Breast epithelium (tissue), 4 donors: Measurements from ENCODE around the gene PAK1IP1. TPM values are rescaled to one million over a fixed set of nuclear protein-coding genes. Genes with fewer than 3 reads are reported as not detected.
"Not testable (repeated sequence)": the region's sequence is repeated elsewhere in the genome, so short reads cannot be mapped to it uniquely, and the experiment has no call there.

ENCODE experiments used
- DNase-seq, 2 donors: peaks; one replicate each; pipeline ENCODE4 v3.0.0-alpha.2; 2019; ENCODE audit warnings: low spot score in 2 of 2
- H3K27ac ChIP-seq, 2 donors: fragments of 200-600 bp; sonication (generic) in 1 of 2; one replicate each; pipeline ENCODE4 v1.5.1; 2016 to 2019; ENCODE audit warnings: mild to moderate bottlenecking in 1 of 2
- H3K27me3 ChIP-seq, 2 donors: fragments of 200-600 bp; sonication (generic) in 1 of 2; one replicate each; pipeline versions ENCODE4 v1.5.1 to v1.6.0; 2017 to 2019; ENCODE audit warnings: control low read depth in 1 of 2, mild to moderate bottlenecking in 1 of 2
- H3K36me3 ChIP-seq: fragments of 200-600 bp; one replicate; pipeline ENCODE4 v1.5.1; 2019
- H3K4me1 ChIP-seq, 2 donors: fragments of 200-600 bp; sonication (generic); one replicate each; pipeline ENCODE4 v1.5.1; 2016 to 2019; ENCODE audit warnings: control low read depth in 1 of 2
- H3K4me3 ChIP-seq, 3 donors: fragments of 200-600 bp; sonication (generic); 1 replicate in 2 of 3; 2 replicates in 1 of 3; pipeline ENCODE4 v1.5.1; 2016 to 2019; ENCODE audit warnings: mild to moderate bottlenecking in 3 of 3, moderate library complexity in 2 of 3
- H3K9me3 ChIP-seq, 2 donors: fragments of 200-600 bp; sonication (generic) in 1 of 2; one replicate each; pipeline ENCODE4 v1.5.1; 2016 to 2019; ENCODE audit warnings: control low read depth in 1 of 2
- CTCF ChIP-seq, 3 donors: fragments of 450-650 bp; IDR thresholded peaks; one replicate each; pipeline ENCODE4 v1.5.1; 2016 to 2017; ENCODE audit warnings: antibody characterized with exemption in 3 of 3, mild to moderate bottlenecking in 3 of 3, moderate library complexity in 3 of 3
- POLR2A ChIP-seq: fragments of 450-650 bp; IDR thresholded peaks from one replicate; pipeline ENCODE4 v1.6.1; 2016; ENCODE audit warnings: antibody characterized with exemption, mild to moderate bottlenecking, moderate library complexity
- POLR2AphosphoS5 ChIP-seq, 3 donors: sonication (generic); formaldehyde crosslinking; IDR thresholded peaks; one replicate each; pipeline ENCODE4 v1.6.1; 2017; ENCODE audit warnings: antibody characterized with exemption in 3 of 3
- intact Hi-C: fragments of 100-400 bp; cut with DNase I; formaldehyde crosslinking; loops from one replicate; pipeline ENCODE4 v1.15.1; 2023; ENCODE audit warnings: low total_unique reads
- total RNA-seq, 3 donors: library from RNA; depleted of rRNA; stranded (reverse); fragments of >200 nt; gene quantifications; one replicate each; pipeline ENCODE4 v1.1.0, GENCODE V29; 2016

Gene PAK1IP1
- total RNA-seq, 3 donors from 2014 or later, result 10.4 to 16.4 (median 15.7) TPM

- intact Hi-C loops, result no loop called here
- no peaks in the 10 kb centered on the region for H3K4me1 ChIP-seq
Observed at GRCh38 chr6:10740061-10740460, 45.3 kb downstream of the PAK1IP1 start.

GRCh38 chr6:10741643-10742042, 46.9 kb downstream of the PAK1IP1 start:
- DNase-seq, H3K27me3 ChIP-seq, H3K36me3 ChIP-seq, H3K4me3 ChIP-seq, intact Hi-C loops, H3K4me1 ChIP-seq, H3K9me3 ChIP-seq, H3K27ac ChIP-seq: not testable (repeated sequence)

More at GRCh38 chr6:10740061-10740460, 45.3 kb downstream of the PAK1IP1 start:
- Histone ChIP-seq H3K9me3 (no peaks in the 10 kb centered on the region), H3K27me3 (no peaks in the 10 kb centered on the region), H3K27ac (no peak overlapping the region), H3K4me3 (no peak overlapping the region), H3K36me3 (no peaks in the 10 kb centered on the region)
- no peak for DNase-seq
- TF ChIP-seq POLR2AphosphoS5 (IDR thresholded peaks at IDR 0.05) (no peak), CTCF (IDR thresholded peaks at IDR 0.05) (no peak), POLR2A (no peak)

GRCh38 chr6:10742251-10742650, 47.5 kb downstream of the PAK1IP1 start:
- Histone ChIP-seq H3K4me1 (no peaks in the 10 kb centered on the region), H3K27ac (no peak overlapping the region), H3K4me3 (no peak overlapping the region), H3K36me3 (no peaks in the 10 kb centered on the region), H3K27me3 (no peaks in the 10 kb centered on the region), H3K9me3 (no peaks in the 10 kb centered on the region)
- TF ChIP-seq POLR2A (no peak), POLR2AphosphoS5 (IDR thresholded peaks at IDR 0.05) (no peak), CTCF (IDR thresholded peaks at IDR 0.05) (no peak)
- DNase-seq, result no peak
- intact Hi-C loops, result no loop called here

- intact Hi-C loops, result no loop called here
- no peak for DNase-seq
- Histone ChIP-seq H3K27ac (no peak overlapping the region), H3K36me3 (no peaks in the 10 kb centered on the region), H3K4me3 (no peak overlapping the region), H3K27me3 (no peaks in the 10 kb centered on the region), H3K4me1 (peaks cover 0 to 3% of the 10 kb centered on the region in 2 donors), H3K9me3 (no peaks in the 10 kb centered on the region)
- no peak for TF ChIP-seq POLR2AphosphoS5 (IDR thresholded peaks at IDR 0.05)
- no peak for TF ChIP-seq POLR2A
- TF ChIP-seq CTCF (IDR thresholded peaks at IDR 0.05), result no peak
Observed at GRCh38 chr6:10743515-10743914, 48.7 kb downstream of the PAK1IP1 start.

- Histone ChIP-seq H3K27ac (no peak overlapping the region), H3K9me3 (no peaks in the 10 kb centered on the region), H3K4me3 (no peak overlapping the region), H3K27me3 (no peaks in the 10 kb centered on the region), H3K36me3 (no peaks in the 10 kb centered on the region), H3K4me1 (peaks cover 0 to 11% of the 10 kb centered on the region in 2 donors)
- intact Hi-C loops, result no loop called here
- no peak for DNase-seq
- TF ChIP-seq POLR2A (no peak), POLR2AphosphoS5 (IDR thresholded peaks at IDR 0.05) (no peak), CTCF (IDR thresholded peaks at IDR 0.05) (no peak)
Observed at GRCh38 chr6:10745116-10745515, 50.3 kb downstream of the PAK1IP1 start.

GRCh38 chr6:10746915-10747250, 52.1 kb downstream of the PAK1IP1 start:
- Histone ChIP-seq H3K4me3 (peak overlapping the region; percentile 57 to 77 (median 69)), H3K4me1 (peaks cover 0 to 11% of the 10 kb centered on the region in 2 donors), H3K27me3 (no peaks in the 10 kb centered on the region), H3K9me3 (no peaks in the 10 kb centered on the region), H3K36me3 (no peaks in the 10 kb centered on the region), H3K27ac (peak overlapping the region; percentile 75 to 84)
- TF ChIP-seq CTCF (IDR thresholded peaks at IDR 0.05), result no peak
- TF ChIP-seq POLR2AphosphoS5 (IDR thresholded peaks at IDR 0.05), result no peak
- no peak for TF ChIP-seq POLR2A
- intact Hi-C loops, result no loop called here
- no peak for DNase-seq
